Activated naive CD4-positive, alpha-beta T cell treated with anti-CD3 and anti-CD28 coated beads, Interleukin-2, amount 10 ng/mL, durations not matched to agents 7 days and 5 days (primary cell): ENCODE measurements around the gene IL12RB2.
A peak's percentile ranks its signal among the peaks of the same experiment; 100 is the strongest.
"Not testable (repeated sequence)": the region's sequence is repeated elsewhere in the genome, so short reads cannot be mapped to it uniquely, and the experiment has no call there.

ENCODE experiments used
- CTCF ChIA-PET: fragments of 350-600 bp; sonication (Branson Sonifier 250); formaldehyde crosslinking; loops from one replicate; lab custom pipeline; 2021; ENCODE audit warnings: antibody characterized with exemption; lab: Charles Lee
- DNase-seq: peaks from one replicate; pipeline ENCODE4 v3.0.0-alpha.2; 2020
- H3K27ac Mint-ChIP-seq: one replicate; pipeline ENCODE4 v1.8.0; 2021; ENCODE audit warnings: mild to moderate bottlenecking, moderate library complexity, mixed read lengths
- H3K27me3 Mint-ChIP-seq: one replicate; pipeline ENCODE4 v1.8.0; 2021; ENCODE audit warnings: mild to moderate bottlenecking, mixed read lengths
- H3K36me3 Mint-ChIP-seq: one replicate; pipeline ENCODE4 v1.8.0; 2021; ENCODE audit warnings: mixed read lengths
- H3K4me1 Mint-ChIP-seq: one replicate; pipeline ENCODE4 v1.8.0; 2021; ENCODE audit warnings: mixed read lengths
- H3K4me3 Mint-ChIP-seq: one replicate; pipeline ENCODE4 v1.8.0; 2021; ENCODE audit warnings: mild to moderate bottlenecking, moderate library complexity, mixed read lengths
- H3K9me3 Mint-ChIP-seq: one replicate; pipeline ENCODE4 v1.8.0; 2021; ENCODE audit warnings: mixed read lengths

IL12RB2 gene

DNA sequence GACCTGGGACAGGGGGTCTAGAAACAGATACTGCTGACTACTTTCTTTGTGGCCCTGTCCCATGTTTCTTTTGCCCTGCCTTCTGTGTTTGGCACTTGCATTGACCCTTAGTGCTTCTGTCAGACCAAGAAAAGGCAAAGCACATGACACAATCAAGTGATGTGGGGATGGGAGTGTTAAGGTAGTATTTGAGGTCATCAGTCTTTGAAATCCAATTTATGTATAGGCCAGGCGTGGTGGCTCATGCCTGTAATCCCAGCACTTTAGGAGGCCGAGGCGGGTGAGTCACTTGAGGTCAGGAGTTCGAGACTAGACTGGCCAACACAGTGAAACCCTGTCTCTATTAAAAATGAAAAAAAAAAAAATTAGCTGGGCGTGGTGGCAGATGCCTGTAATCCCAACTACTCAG is 96.5 kb downstream of the IL12RB2 start:
- no peaks in the 10 kb centered on the region for H3K9me3 Mint-ChIP-seq
- H3K27me3 Mint-ChIP-seq: no peaks in the 10 kb centered on the region
- H3K4me3 Mint-ChIP-seq: no peak overlapping the region
- DNase-seq: no peak
- peaks cover 19% of the 10 kb centered on the region for H3K36me3 Mint-ChIP-seq
- no peak overlapping the region for H3K27ac Mint-ChIP-seq
- CTCF ChIA-PET: no interaction called here
- no peaks in the 10 kb centered on the region for H3K4me1 Mint-ChIP-seq

DNA sequence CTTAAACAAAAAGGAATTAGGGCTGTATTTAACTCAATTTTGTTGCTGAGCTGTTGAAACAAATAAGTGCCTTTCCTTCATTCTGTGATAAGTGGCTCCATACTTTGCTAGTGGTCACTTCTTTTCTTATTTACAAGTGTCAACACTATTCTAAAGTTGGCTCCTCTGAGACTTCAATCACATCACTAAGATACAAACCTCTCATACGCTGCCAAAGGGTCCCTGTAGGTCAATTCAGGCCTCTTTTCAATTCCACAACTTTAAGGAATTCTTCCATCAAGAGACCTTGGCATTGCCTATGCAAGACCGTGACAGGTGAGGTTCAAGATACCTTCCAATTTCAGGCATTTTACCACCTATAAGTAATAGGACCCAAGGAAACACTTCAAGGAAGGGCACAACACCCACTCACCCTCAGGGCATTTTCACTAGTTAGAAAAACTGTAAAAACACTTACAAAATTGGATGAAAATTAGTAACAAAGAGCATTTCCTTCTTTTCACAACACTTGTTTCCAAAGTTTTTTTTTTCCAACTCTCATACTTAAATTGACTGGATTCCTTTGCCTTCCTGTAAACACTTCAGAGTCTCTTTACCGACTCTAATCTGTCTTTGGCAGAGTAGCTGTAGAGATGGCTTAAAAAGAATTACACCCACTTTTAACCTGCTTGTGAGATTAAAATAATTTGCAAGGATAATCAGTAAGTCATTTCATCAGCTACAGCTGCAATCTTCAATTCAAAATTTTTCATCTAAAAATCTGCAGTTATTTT is 98.0 kb downstream of the IL12RB2 start:
- Mint-ChIP-seq H3K27me3 (no peaks in the 10 kb centered on the region), H3K4me3 (no peak overlapping the region), H3K36me3 (peaks cover 27% of the 10 kb centered on the region), H3K9me3 (no peaks in the 10 kb centered on the region), H3K4me1 (peaks cover 8% of the 10 kb centered on the region), H3K27ac (peak overlapping the region; percentile 6)
- CTCF ChIA-PET: no interaction called here
- no peak for DNase-seq

DNA sequence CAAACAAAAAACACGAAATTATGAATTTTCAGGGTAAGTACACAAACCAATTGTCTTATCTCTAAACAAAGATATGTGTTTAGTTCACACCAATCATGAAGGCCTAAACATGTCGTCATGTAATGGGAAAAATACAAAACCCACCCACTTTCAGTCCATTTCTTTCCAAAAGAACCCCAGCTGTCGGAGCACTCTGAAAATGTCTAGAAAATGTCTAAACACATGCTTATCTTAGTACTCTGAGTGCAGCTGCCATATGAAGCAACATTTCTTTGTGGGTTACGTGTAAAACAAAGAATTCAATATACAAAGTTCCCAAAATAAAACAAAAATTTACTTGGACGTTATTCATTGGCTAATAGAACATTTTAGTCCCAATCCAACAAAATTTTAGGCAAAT is 99.8 kb downstream of the IL12RB2 start:
- H3K4me3 Mint-ChIP-seq: no peak overlapping the region
- H3K4me1 Mint-ChIP-seq: peaks cover 8% of the 10 kb centered on the region
- H3K27ac Mint-ChIP-seq: no peak overlapping the region
- CTCF ChIA-PET: interaction anchor here (1.1 kb wide), 1 partner anchor 59 kb away, joined by 3 read pairs; no protein-coding TSS in a partner anchor
- DNase-seq: no peak
- peaks cover 26% of the 10 kb centered on the region for H3K36me3 Mint-ChIP-seq
- no peaks in the 10 kb centered on the region for H3K9me3 Mint-ChIP-seq
- H3K27me3 Mint-ChIP-seq: no peaks in the 10 kb centered on the region

GRCh38 chr1:67408148-67408547 is 100.5 kb downstream of the IL12RB2 start:
- CTCF ChIA-PET: interaction anchor here (1.1 kb wide), 2 partner anchors 31 to 60 kb away, joined by 3 read pairs; no protein-coding TSS in a partner anchor
- Mint-ChIP-seq H3K27me3 (no peaks in the 10 kb centered on the region), H3K4me1 (peaks cover 8% of the 10 kb centered on the region), H3K4me3 (no peak overlapping the region), H3K36me3 (peaks cover 29% of the 10 kb centered on the region), H3K9me3 (no peaks in the 10 kb centered on the region), H3K27ac (no peak overlapping the region)
- DNase-seq: no peak

DNA sequence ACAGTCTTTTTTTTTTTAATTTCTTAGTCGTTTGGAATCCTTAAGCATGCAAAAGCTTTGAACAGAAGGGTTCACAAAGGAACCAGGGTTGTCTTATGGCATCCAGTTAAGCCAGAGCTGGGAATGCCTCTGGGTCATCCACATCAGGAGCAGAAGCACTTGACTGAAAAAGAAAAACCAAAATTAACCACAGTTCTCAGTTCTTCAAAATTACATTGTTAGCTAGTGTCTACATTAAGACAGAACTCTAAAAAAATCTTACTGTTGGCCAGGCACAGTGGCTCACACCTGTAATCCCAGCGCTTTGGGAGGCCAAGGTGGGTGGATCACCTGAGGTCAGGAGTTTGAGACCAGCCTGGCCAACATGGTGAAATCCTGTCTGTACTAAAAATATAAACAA is 105.4 kb downstream of the IL12RB2 start:
- CTCF ChIA-PET, DNase-seq, H3K27ac Mint-ChIP-seq, H3K4me3 Mint-ChIP-seq, H3K27me3 Mint-ChIP-seq, H3K9me3 Mint-ChIP-seq: not testable (repeated sequence)
- Mint-ChIP-seq H3K4me1 (peaks cover 29% of the 10 kb centered on the region), H3K36me3 (peaks cover 60% of the 10 kb centered on the region)

DNA sequence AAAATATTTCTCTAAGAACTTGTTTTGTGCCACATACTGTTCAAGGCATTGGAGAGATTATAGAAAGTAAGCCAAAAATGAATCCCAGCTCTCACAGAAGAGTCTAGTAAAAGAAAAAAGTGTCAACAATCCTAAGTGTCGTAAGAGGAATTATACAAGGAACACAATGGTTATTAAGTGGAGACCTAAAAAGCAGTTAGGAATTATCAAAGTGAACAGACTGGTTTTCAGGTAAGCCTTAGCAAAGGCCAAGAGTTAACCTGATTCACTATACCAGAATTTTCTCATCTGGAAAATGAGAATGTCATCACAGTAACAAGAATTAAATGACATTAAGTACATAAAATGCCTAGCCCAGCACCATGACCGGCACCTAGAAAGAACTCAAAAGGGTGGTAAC is 106.9 kb downstream of the IL12RB2 start:
- Mint-ChIP-seq H3K36me3 (peaks cover 65% of the 10 kb centered on the region), H3K27ac (no peak overlapping the region)

GRCh38 chr1:67415041-67415440 is 107.4 kb downstream of the IL12RB2 start:
- no peak for DNase-seq
- CTCF ChIA-PET: interaction anchor here (1.0 kb wide), 1 partner anchor 69 kb away, joined by 3 read pairs; no protein-coding TSS in a partner anchor
- H3K4me1 Mint-ChIP-seq: peaks cover 40% of the 10 kb centered on the region
- no peak overlapping the region for H3K27ac Mint-ChIP-seq
- no peak overlapping the region for H3K4me3 Mint-ChIP-seq
- H3K27me3 Mint-ChIP-seq: no peaks in the 10 kb centered on the region
- peaks cover 65% of the 10 kb centered on the region for H3K36me3 Mint-ChIP-seq
- no peaks in the 10 kb centered on the region for H3K9me3 Mint-ChIP-seq

More for the DNA sequence above, 106.9 kb downstream of the IL12RB2 start:
- peaks cover 37% of the 10 kb centered on the region for H3K4me1 Mint-ChIP-seq
- H3K4me3 Mint-ChIP-seq: no peak overlapping the region
- no peaks in the 10 kb centered on the region for H3K9me3 Mint-ChIP-seq
- no peak for DNase-seq
- no peaks in the 10 kb centered on the region for H3K27me3 Mint-ChIP-seq
- CTCF ChIA-PET: no interaction called here

DNA sequence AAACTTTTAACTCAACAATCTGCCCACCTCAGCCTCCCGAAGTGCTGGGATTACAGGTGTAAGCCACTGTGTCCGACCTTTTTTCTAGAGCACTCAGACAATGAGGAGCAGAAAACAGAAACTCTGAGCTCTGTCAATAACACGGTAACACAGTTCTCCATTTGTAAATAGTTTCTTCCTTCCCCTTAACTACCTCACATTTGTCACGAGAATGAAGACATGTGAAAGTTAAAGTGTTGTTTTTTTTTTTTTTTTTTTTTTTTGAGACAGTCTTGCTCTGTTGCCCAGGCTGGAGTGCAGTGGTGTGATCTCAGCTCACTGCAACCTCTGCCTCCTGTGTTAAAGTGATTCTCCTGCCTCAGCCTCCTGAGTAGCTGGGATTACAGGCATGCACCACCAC is 110.1 kb downstream of the IL12RB2 start:
- H3K27me3 Mint-ChIP-seq, H3K9me3 Mint-ChIP-seq, H3K27ac Mint-ChIP-seq, DNase-seq, H3K4me3 Mint-ChIP-seq, CTCF ChIA-PET: not testable (repeated sequence)
- Mint-ChIP-seq H3K4me1 (peaks cover 58% of the 10 kb centered on the region), H3K36me3 (peaks cover 75% of the 10 kb centered on the region)

- DNase-seq: no peak
- Mint-ChIP-seq H3K4me1 (peaks cover 66% of the 10 kb centered on the region), H3K27me3 (no peaks in the 10 kb centered on the region), H3K4me3 (no peak overlapping the region), H3K36me3 (peaks cover 79% of the 10 kb centered on the region), H3K9me3 (no peaks in the 10 kb centered on the region), H3K27ac (peak overlapping the region; percentile 59)
- CTCF ChIA-PET: interaction anchor here (0.6 kb wide), 1 partner anchor 207 kb away, joined by 3 read pairs; no protein-coding TSS in a partner anchor
Observed at GRCh38 chr1:67418839-67419586, 111.3 kb downstream of the IL12RB2 start.

GRCh38 chr1:67420835-67421492 is 113.3 kb downstream of the IL12RB2 start:
- Mint-ChIP-seq H3K36me3 (peaks cover 79% of the 10 kb centered on the region), H3K27ac (peak overlapping the region; percentile 65), H3K4me3 (no peak overlapping the region), H3K27me3 (no peaks in the 10 kb centered on the region), H3K9me3 (no peaks in the 10 kb centered on the region), H3K4me1 (peaks cover 73% of the 10 kb centered on the region)
- no peak for DNase-seq
- CTCF ChIA-PET: interaction anchor here (0.6 kb wide), 1 partner anchor 78 kb away, joined by 3 read pairs; no protein-coding TSS in a partner anchor

DNA sequence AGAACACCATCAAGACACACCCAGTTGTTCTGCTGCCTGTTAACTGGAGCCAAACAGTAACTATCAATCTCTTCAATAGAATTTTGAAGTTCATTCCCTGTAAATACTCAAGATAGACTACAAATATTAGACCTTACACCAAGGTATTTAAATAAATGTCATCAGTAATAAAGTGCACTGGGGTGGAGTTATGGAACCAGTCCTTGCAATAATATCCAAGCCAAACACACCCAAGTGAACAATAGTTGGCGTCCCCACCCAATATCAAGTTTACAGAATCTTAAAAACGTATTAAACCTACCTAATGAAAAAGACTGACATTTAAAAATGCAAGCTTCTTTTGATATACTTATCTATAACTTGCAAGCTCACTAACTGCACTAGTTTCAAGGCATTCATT is 119.8 kb downstream of the IL12RB2 start:
- peaks cover 62% of the 10 kb centered on the region for H3K4me1 Mint-ChIP-seq

GRCh38 chr1:67427947-67428346 is 120.3 kb downstream of the IL12RB2 start:
- CTCF ChIA-PET: interaction anchor here (0.8 to 1.8 kb wide), 3 partner anchors 10 to 283 kb away, joined by 3 to 6 read pairs (median 6); no protein-coding TSS in a partner anchor
- no peak for DNase-seq
- no peaks in the 10 kb centered on the region for H3K9me3 Mint-ChIP-seq
- H3K4me1 Mint-ChIP-seq: peaks cover 60% of the 10 kb centered on the region
- peaks cover 58% of the 10 kb centered on the region for H3K36me3 Mint-ChIP-seq
- no peaks in the 10 kb centered on the region for H3K27me3 Mint-ChIP-seq
- peak overlapping the region; percentile 77 for H3K4me3 Mint-ChIP-seq
- peak overlapping the region; percentile 60 for H3K27ac Mint-ChIP-seq

More for the DNA sequence above, 119.8 kb downstream of the IL12RB2 start:
- DNase-seq: no peak
- Mint-ChIP-seq H3K27me3 (no peaks in the 10 kb centered on the region), H3K27ac (peak overlapping the region; percentile 60), H3K9me3 (no peaks in the 10 kb centered on the region), H3K36me3 (peaks cover 63% of the 10 kb centered on the region), H3K4me3 (peak overlapping the region; percentile 77)
- CTCF ChIA-PET: interaction anchor here (1.7 to 1.8 kb wide), 2 partner anchors 10 to 73 kb away, joined by 6 read pairs; no protein-coding TSS in a partner anchor

GRCh38 chr1:67429011-67429527 is 121.4 kb downstream of the IL12RB2 start:
- H3K27ac Mint-ChIP-seq: peak overlapping the region; percentile 93
- peaks cover 65% of the 10 kb centered on the region for H3K4me1 Mint-ChIP-seq
- H3K4me3 Mint-ChIP-seq: peak overlapping the region; percentile 77
- DNase-seq: peak; percentile 53
- CTCF ChIA-PET: interaction anchor here (0.6 to 2.5 kb wide), 6 partner anchors 9 to 216 kb away, joined by 3 to 22 read pairs (median 4); no protein-coding TSS in a partner anchor
- H3K36me3 Mint-ChIP-seq: peaks cover 50% of the 10 kb centered on the region
- H3K27me3 Mint-ChIP-seq: no peaks in the 10 kb centered on the region
- H3K9me3 Mint-ChIP-seq: no peaks in the 10 kb centered on the region
